CD14-positive monocyte (primary cell): ENCODE data around the gene PRKD1. TPM values are rescaled to one million over a fixed set of nuclear protein-coding genes. Genes with fewer than 3 reads are reported as not detected.

ENCODE experiments used
- DNase-seq, 3 donors: peaks; one replicate each; pipeline ENCODE4 v3.0.0-alpha.2; 2011 to 2022
- H2AFZ ChIP-seq: 2 replicates; pipeline ENCODE4 v1.6.0; 2012; ENCODE audit warnings: mild to moderate bottlenecking, low read depth, low read length, inconsistent platforms; ENCODE audit not compliant: insufficient read depth, poor library complexity, severe bottlenecking
- H3K27ac ChIP-seq, 2 donors: 1 replicate in 1 of 2; 2 replicates in 1 of 2; pipeline ENCODE4 v1.5.1; 2012 to 2013; ENCODE audit warnings: low read length in 2 of 2, control low read depth in 1 of 2, inconsistent platforms in 1 of 2, low read depth in 1 of 2, mild to moderate bottlenecking in 1 of 2
- H3K27me3 ChIP-seq, 2 donors: one replicate each; pipeline versions ENCODE4 v1.6.0 to v1.6.1; 2011 to 2013; ENCODE audit warnings: low read length in 2 of 2; ENCODE audit not compliant: control insufficient read depth in 2 of 2, insufficient read depth in 2 of 2
- H3K36me3 ChIP-seq, 2 donors: replicated peaks in 1 of 2; 1 replicate in 1 of 2; 2 replicates in 1 of 2; pipeline versions ENCODE4 v1.5.1 to v1.6.1; 2012 to 2013; ENCODE audit warnings: low read length in 2 of 2, control low read depth in 1 of 2, inconsistent platforms in 1 of 2, mild to moderate bottlenecking in 1 of 2; ENCODE audit not compliant: insufficient read depth in 2 of 2, control insufficient read depth in 1 of 2
- H3K4me1 ChIP-seq, 2 donors: 1 replicate in 1 of 2; 2 replicates in 1 of 2; pipeline versions ENCODE4 v1.5.1 to v1.6.1; 2012 to 2013; ENCODE audit warnings: low read length in 2 of 2, control low read depth in 1 of 2, inconsistent platforms in 1 of 2, mild to moderate bottlenecking in 1 of 2, moderate library complexity in 1 of 2; ENCODE audit not compliant: insufficient read depth in 2 of 2, control insufficient read depth in 1 of 2
- H3K4me2 ChIP-seq: replicated peaks from 2 replicates; pipeline ENCODE3; 2012; ENCODE audit warnings: low read length, moderate library complexity, mild to moderate bottlenecking; ENCODE audit not compliant: poor library complexity, severe bottlenecking; ENCODE audit errors: extremely low read depth
- H3K4me3 ChIP-seq, 3 experiments: fragments of 200-600 bp in 1 of 3; sonication (generic) in 1 of 3; replicated peaks in 1 of 3; 1 replicate in 2 of 3; 2 replicates in 1 of 3; pipeline ENCODE4 v1.5.1; 2011 to 2013; ENCODE audit warnings: low read length in 3 of 3, mild to moderate bottlenecking in 3 of 3, control low read depth in 2 of 3, low read depth in 2 of 3, inconsistent platforms in 1 of 3, moderate library complexity in 1 of 3
- H3K79me2 ChIP-seq: 2 replicates; pipeline ENCODE4 v1.6.0; 2012; ENCODE audit warnings: mild to moderate bottlenecking, control low read depth, inconsistent platforms, low read length, moderate library complexity; ENCODE audit not compliant: insufficient read depth
- H3K9ac ChIP-seq: 2 replicates; pipeline ENCODE4 v1.6.0; 2017; ENCODE audit warnings: low read length, mild to moderate bottlenecking; ENCODE audit not compliant: insufficient read depth, poor library complexity, severe bottlenecking
- H3K9me3 ChIP-seq, 2 donors: replicated peaks in 1 of 2; 1 replicate in 1 of 2; 2 replicates in 1 of 2; pipeline versions ENCODE4 v1.5.1 to v1.6.1; 2012 to 2013; ENCODE audit warnings: low read length in 2 of 2, control low read depth in 1 of 2; ENCODE audit not compliant: control insufficient read depth in 1 of 2, insufficient read depth in 1 of 2
- H4K20me1 ChIP-seq: 2 replicates; pipeline ENCODE4 v1.6.0; 2012; ENCODE audit warnings: mild to moderate bottlenecking, low read length, control low read depth, moderate library complexity; ENCODE audit not compliant: insufficient read depth
- H3K27ac Mint-ChIP-seq, 7 donors: one replicate each; pipeline ENCODE4 v1.8.0; 2020; ENCODE audit warnings: mild to moderate bottlenecking in 7 of 7, mixed read lengths in 7 of 7, moderate library complexity in 6 of 7, inconsistent platforms in 2 of 7
- H3K27me3 Mint-ChIP-seq, 3 donors: one replicate each; pipeline ENCODE4 v1.8.0; 2021 to 2022; ENCODE audit warnings: low read depth in 3 of 3, mild to moderate bottlenecking in 3 of 3, mixed read lengths in 3 of 3, moderate library complexity in 3 of 3, inconsistent platforms in 1 of 3
- H3K36me3 Mint-ChIP-seq, 2 donors: one replicate each; pipeline ENCODE4 v1.8.0; 2020; ENCODE audit warnings: mixed read lengths in 2 of 2, inconsistent platforms in 1 of 2, mild to moderate bottlenecking in 1 of 2
- H3K4me1 Mint-ChIP-seq: one replicate; pipeline ENCODE4 v1.8.0; 2020; ENCODE audit warnings: mild to moderate bottlenecking, mixed read lengths
- H3K4me3 Mint-ChIP-seq, 2 donors: one replicate each; pipeline ENCODE4 v1.8.0; 2020; ENCODE audit warnings: mild to moderate bottlenecking in 2 of 2, mixed read lengths in 2 of 2, moderate library complexity in 1 of 2
- H3K9me3 Mint-ChIP-seq, 7 donors: one replicate each; pipeline ENCODE4 v1.8.0; 2020 to 2022; ENCODE audit warnings: mixed read lengths in 7 of 7, mild to moderate bottlenecking in 6 of 7, moderate library complexity in 6 of 7, inconsistent platforms in 2 of 7
- WGBS: methylation state at CpG from one replicate; pipeline ENCODE4 v1.1.5; 2013; ENCODE audit warnings: missing lambda C conversion rate; ENCODE audit not compliant: insufficient coverage; 5-methylcytosine and 5-hydroxymethylcytosine counted together
- intact Hi-C, 2 donors: fragments of 100-400 bp; cut with micrococcal nuclease; formaldehyde crosslinking; loops; one replicate each; pipeline versions ENCODE4 v1.15.0 to v1.15.1; 2023
- polyA plus RNA-seq, 3 donors: library from polyadenylated mRNA; depleted of rRNA in 1 of 3; unstranded in 2 of 3; stranded (reverse) in 1 of 3; fragments of 300-500 nt in 2 of 3; fragments of >200 nt in 1 of 3; fragmentation: Illumina TruSeq in 2 of 3; gene quantifications; 1 replicate in 2 of 3; 2 replicates in 1 of 3; pipeline ENCODE4 v1.2.3, GENCODE V29; 2012 to 2021
- TF ChIP-seq, protein P1 (sequence below): fragments of 200-600 bp; IDR thresholded peaks from one replicate; pipeline ENCODE4 v1.8.0; 2022; ENCODE audit warnings: antibody characterized with exemption, mild to moderate bottlenecking

Gene PRKD1
- polyA plus RNA-seq, 3 donors = not detected

DNA sequence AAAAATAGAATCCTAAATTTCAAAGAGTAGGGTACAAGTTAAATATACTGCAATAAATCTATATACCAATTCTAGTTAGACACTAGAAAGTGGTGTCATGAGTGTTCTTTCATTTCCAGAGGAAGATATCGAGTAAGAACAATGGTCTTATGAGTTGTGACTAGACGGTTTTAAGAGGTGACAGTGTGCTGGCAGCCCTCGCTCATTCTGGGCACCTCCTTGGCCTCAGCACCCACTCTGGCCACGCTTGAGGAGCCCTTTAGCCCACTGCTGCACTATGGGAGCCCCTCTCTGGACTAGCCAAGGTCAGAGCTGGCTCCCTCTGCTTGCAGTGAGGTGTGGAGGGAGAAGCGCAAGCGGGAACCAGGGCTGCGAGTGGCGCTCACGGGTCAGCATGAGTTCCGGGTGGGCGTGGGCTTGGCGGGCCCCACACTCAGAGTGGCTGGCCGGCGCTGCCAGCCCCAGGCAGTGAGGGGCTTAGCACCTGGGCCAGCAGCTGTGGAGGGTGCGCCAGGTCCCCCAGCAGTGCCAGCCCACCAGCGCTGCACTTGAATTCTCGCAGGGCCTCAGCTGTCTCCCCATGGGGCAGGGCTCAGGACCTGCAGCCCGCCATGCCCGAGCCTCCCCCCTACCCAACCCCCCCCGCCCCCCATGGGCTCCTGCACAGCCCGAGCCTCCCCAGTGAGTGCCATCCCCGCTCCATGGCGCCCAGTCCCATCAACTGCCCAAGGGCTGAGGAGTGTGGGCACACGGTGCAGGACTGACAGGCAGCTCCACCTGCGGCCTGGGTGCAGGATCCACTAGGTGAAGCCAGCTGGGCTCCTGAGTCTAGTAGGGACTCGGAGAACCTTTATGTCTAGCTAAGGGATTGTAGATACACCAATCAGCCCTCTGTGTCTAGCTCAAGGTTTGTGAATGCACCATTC is 18.7 kb downstream of the PRKD1 start:
- no peak for DNase-seq
- Mint-ChIP-seq H3K4me3 (no peak overlapping the region), H3K27me3 (peaks cover 0 to 1% (median 0%) of the 10 kb centered on the region in 3 donors), H3K9me3 (peaks cover 3 to 13% (median 4%) of the 10 kb centered on the region in 7 donors), H3K27ac (no peak overlapping the region), H3K4me1 (no peaks in the 10 kb centered on the region), H3K36me3 (no peaks in the 10 kb centered on the region)
- no peaks in the 10 kb centered on the region for H3K27me3 ChIP-seq
- H3K4me3 ChIP-seq = no peak overlapping the region
- H2AFZ ChIP-seq = no peak overlapping the region
- H4K20me1 ChIP-seq = no peaks in the 10 kb centered on the region
- no peak overlapping the region for H3K27ac ChIP-seq
- H3K4me2 ChIP-seq = no peak overlapping the region
- H3K4me1 ChIP-seq = no peaks in the 10 kb centered on the region
- intact Hi-C loops = no loop called here
- no peaks in the 10 kb centered on the region for H3K36me3 ChIP-seq
- H3K9ac ChIP-seq = no peak overlapping the region
- TF ChIP-seq, protein P1, sequence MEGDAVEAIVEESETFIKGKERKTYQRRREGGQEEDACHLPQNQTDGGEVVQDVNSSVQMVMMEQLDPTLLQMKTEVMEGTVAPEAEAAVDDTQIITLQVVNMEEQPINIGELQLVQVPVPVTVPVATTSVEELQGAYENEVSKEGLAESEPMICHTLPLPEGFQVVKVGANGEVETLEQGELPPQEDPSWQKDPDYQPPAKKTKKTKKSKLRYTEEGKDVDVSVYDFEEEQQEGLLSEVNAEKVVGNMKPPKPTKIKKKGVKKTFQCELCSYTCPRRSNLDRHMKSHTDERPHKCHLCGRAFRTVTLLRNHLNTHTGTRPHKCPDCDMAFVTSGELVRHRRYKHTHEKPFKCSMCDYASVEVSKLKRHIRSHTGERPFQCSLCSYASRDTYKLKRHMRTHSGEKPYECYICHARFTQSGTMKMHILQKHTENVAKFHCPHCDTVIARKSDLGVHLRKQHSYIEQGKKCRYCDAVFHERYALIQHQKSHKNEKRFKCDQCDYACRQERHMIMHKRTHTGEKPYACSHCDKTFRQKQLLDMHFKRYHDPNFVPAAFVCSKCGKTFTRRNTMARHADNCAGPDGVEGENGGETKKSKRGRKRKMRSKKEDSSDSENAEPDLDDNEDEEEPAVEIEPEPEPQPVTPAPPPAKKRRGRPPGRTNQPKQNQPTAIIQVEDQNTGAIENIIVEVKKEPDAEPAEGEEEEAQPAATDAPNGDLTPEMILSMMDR = no peak
- WGBS = 94% methylated on average over 21 of the region's 26 CpGs
- no peaks in the 10 kb centered on the region for H3K79me2 ChIP-seq
- peaks cover 0 to 9% of the 10 kb centered on the region in 2 donors for H3K9me3 ChIP-seq

DNA sequence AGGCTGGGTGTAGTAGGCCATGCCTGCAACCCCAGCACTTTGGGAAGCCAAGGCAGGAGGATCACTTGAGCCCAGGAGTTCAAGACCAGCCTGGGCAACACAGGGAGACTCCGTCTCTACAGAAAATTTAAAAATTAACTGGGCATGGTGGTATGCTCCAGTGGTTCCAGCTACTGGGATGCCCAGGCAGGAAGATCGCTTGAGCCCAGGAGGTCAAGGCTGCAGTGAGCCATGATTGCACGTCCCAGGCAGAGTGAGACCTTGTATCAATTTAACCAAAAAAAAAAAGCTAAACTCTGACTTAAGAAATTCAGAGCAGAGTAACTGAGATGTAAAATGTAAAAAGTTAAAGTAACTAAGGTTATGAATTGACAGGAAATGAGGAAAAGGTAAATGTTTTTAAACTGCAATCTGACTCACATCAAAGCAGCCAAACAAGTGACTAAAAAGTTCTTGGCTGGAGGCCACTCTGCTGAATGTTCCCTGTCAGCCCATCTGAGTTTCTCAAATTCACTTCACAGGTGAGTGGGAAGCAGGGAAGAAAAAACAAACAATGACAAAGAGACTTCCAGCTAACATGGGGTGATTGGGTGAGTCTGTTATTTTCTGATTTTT is 21.3 kb downstream of the PRKD1 start:
- H4K20me1 ChIP-seq = no peaks in the 10 kb centered on the region
- no peaks in the 10 kb centered on the region for H3K4me1 ChIP-seq
- TF ChIP-seq, protein P1 = no peak
- no peaks in the 10 kb centered on the region for H3K36me3 ChIP-seq
- H3K79me2 ChIP-seq = no peaks in the 10 kb centered on the region
- peaks cover 0 to 9% of the 10 kb centered on the region in 2 donors for H3K9me3 ChIP-seq
- H3K27me3 ChIP-seq = no peaks in the 10 kb centered on the region
- no peak overlapping the region for H3K4me3 ChIP-seq
- WGBS = 71% methylated on average over 1 of the region's 3 CpGs
- no peak overlapping the region for H3K27ac ChIP-seq
- Mint-ChIP-seq H3K4me1 (no peaks in the 10 kb centered on the region), H3K9me3 (peaks cover 3 to 13% (median 4%) of the 10 kb centered on the region in 7 donors), H3K27ac (no peak overlapping the region), H3K4me3 (no peak overlapping the region), H3K36me3 (no peaks in the 10 kb centered on the region), H3K27me3 (peaks cover 0 to 2% (median 0%) of the 10 kb centered on the region in 3 donors)
- no peak overlapping the region for H3K4me2 ChIP-seq
- no peak overlapping the region for H2AFZ ChIP-seq
- no peak overlapping the region for H3K9ac ChIP-seq
- intact Hi-C loops = no loop called here
- DNase-seq = no peak
